MM.1S (cell line): ENCODE data around the gene ECPAS.

Source experiments
- DNase-seq: peaks from one replicate; pipeline ENCODE4 v3.0.0-alpha.2; 2015
- H2AFZ ChIP-seq: fragments of 300-600 bp; sonication (generic); 2 replicates; pipeline ENCODE4 v1.6.0; 2016; ENCODE audit warnings: antibody characterized with exemption, low read length
- H3F3A ChIP-seq: fragments of 300-600 bp; sonication (generic); 2 replicates; pipeline ENCODE4 v1.6.1; 2016; ENCODE audit warnings: mild to moderate bottlenecking, antibody characterized with exemption, low read length, moderate library complexity, mixed read lengths; ENCODE audit not compliant: insufficient read depth
- H3K27ac ChIP-seq: fragments of 300-600 bp; sonication (generic); 2 replicates; pipeline ENCODE4 v1.5.1; 2016; ENCODE audit warnings: mild to moderate bottlenecking, low read length
- H3K27me3 ChIP-seq: fragments of 300-600 bp; sonication (generic); replicated peaks from 2 replicates; pipeline ENCODE4 v1.6.0; 2016; ENCODE audit warnings: low read length; ENCODE audit not compliant: insufficient read depth
- H3K36me3 ChIP-seq: fragments of 300-600 bp; sonication (generic); replicated peaks from 2 replicates; pipeline ENCODE4 v1.6.1; 2016; ENCODE audit warnings: mild to moderate bottlenecking, low read length, mixed read lengths; ENCODE audit not compliant: insufficient read depth
- H3K4me1 ChIP-seq: fragments of 300-600 bp; sonication (generic); 2 replicates; pipeline ENCODE4 v1.6.1; 2016; ENCODE audit warnings: low read length, mixed read lengths
- H3K4me2 ChIP-seq: fragments of 300-600 bp; sonication (generic); 2 replicates; pipeline ENCODE4 v1.6.0; 2016; ENCODE audit warnings: low read depth, low read length
- H3K4me3 ChIP-seq: fragments of 300-600 bp; sonication (generic); 2 replicates; pipeline ENCODE4 v1.5.1; 2016; ENCODE audit warnings: low read length, mixed read lengths
- H3K79me2 ChIP-seq: fragments of 300-600 bp; sonication (generic); 2 replicates; pipeline ENCODE4 v1.6.1; 2016; ENCODE audit warnings: mixed run types, low read length, mixed read lengths
- H3K9ac ChIP-seq: fragments of 300-600 bp; sonication (generic); 2 replicates; pipeline ENCODE4 v1.6.1; 2016; ENCODE audit warnings: low read length, mixed read lengths
- H3K9me2 ChIP-seq: fragments of 300-600 bp; sonication (generic); replicated peaks from 2 replicates; pipeline ENCODE4 v1.6.1; 2016; ENCODE audit warnings: mild to moderate bottlenecking, low read length, mixed read lengths; ENCODE audit not compliant: insufficient read depth
- H3K9me3 ChIP-seq: fragments of 300-600 bp; sonication (generic); replicated peaks from 2 replicates; pipeline ENCODE4 v1.6.1; 2016; ENCODE audit warnings: mild to moderate bottlenecking, low read length, mixed read lengths; ENCODE audit not compliant: insufficient read depth
- H4K20me1 ChIP-seq: fragments of 300-600 bp; sonication (generic); 2 replicates; pipeline ENCODE4 v1.6.1; 2016; ENCODE audit warnings: mild to moderate bottlenecking, low read length, moderate library complexity, mixed read lengths; ENCODE audit not compliant: insufficient read depth
- EZH2 ChIP-seq: fragments of 300-600 bp; sonication (generic); optimal IDR thresholded peaks from 2 replicates; pipeline ENCODE3; 2017; ENCODE audit warnings: low read depth, mild to moderate bottlenecking, antibody characterized with exemption, low read length, mixed read lengths
- EZH2phosphoT487 ChIP-seq: fragments of 300-600 bp; sonication (generic); IDR thresholded peaks from 2 replicates; pipeline ENCODE4 v1.6.1; 2018; ENCODE audit warnings: antibody characterized with exemption, low read length
- TF ChIP-seq, protein P1 (sequence below): fragments of 300-600 bp; sonication (generic); IDR thresholded peaks from 2 replicates; pipeline ENCODE4 v1.5.1; 2016; ENCODE audit warnings: antibody characterized with exemption, low read length, mixed read lengths

The ECPAS gene

GRCh38 chr9:111413996-111414395 is 70.2 kb downstream of the ECPAS start:
- Histone ChIP-seq H3K4me1 (peaks cover 33% of the 10 kb centered on the region), H2AFZ (no peak overlapping the region), H3K4me2 (peak overlapping the region; percentile 58), H4K20me1 (no peaks in the 10 kb centered on the region), H3F3A (peaks cover 28% of the 10 kb centered on the region), H3K9me3 (no peaks in the 10 kb centered on the region), H3K9me2 (no peaks in the 10 kb centered on the region), H3K4me3 (peak overlapping the region; percentile 16), H3K27me3 (no peaks in the 10 kb centered on the region), H3K36me3 (peaks cover 45% of the 10 kb centered on the region), H3K9ac (peak overlapping the region; percentile 27; the same call in 1 of the 2 replicates), H3K79me2 (peaks cover 64% of the 10 kb centered on the region), H3K27ac (peak overlapping the region; percentile 91)
- TF ChIP-seq, protein P1, sequence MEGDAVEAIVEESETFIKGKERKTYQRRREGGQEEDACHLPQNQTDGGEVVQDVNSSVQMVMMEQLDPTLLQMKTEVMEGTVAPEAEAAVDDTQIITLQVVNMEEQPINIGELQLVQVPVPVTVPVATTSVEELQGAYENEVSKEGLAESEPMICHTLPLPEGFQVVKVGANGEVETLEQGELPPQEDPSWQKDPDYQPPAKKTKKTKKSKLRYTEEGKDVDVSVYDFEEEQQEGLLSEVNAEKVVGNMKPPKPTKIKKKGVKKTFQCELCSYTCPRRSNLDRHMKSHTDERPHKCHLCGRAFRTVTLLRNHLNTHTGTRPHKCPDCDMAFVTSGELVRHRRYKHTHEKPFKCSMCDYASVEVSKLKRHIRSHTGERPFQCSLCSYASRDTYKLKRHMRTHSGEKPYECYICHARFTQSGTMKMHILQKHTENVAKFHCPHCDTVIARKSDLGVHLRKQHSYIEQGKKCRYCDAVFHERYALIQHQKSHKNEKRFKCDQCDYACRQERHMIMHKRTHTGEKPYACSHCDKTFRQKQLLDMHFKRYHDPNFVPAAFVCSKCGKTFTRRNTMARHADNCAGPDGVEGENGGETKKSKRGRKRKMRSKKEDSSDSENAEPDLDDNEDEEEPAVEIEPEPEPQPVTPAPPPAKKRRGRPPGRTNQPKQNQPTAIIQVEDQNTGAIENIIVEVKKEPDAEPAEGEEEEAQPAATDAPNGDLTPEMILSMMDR: no peak
- TF ChIP-seq EZH2: no peak
- peak; percentile 71 for DNase-seq

DNA sequence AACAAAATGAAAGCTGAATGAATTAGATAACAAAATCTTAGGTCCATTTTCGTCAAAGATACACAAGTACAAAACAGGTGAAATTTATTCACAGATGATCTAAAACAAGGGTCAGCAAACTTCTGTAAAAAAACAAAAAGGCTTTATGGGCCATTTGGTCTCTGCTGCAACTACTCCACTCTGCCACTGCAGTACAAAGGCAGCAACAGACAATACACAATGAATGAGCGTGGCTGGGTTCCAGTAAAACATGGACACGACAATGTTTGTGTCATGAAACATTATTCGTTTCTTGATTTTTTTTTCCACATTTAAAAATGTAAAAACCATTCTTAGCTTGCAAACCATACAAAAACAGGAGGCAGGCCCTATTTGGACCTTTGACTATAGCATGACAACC is 71.9 kb downstream of the ECPAS start:
- Histone ChIP-seq H3F3A (peaks cover 28% of the 10 kb centered on the region), H3K9me3 (no peaks in the 10 kb centered on the region), H3K27me3 (no peaks in the 10 kb centered on the region), H3K27ac (no peak overlapping the region), H3K4me1 (peaks cover 33% of the 10 kb centered on the region), H3K9me2 (no peaks in the 10 kb centered on the region), H3K36me3 (peaks cover 35% of the 10 kb centered on the region), H3K79me2 (peaks cover 61% of the 10 kb centered on the region), H3K9ac (no peak overlapping the region), H4K20me1 (no peaks in the 10 kb centered on the region), H2AFZ (no peak overlapping the region), H3K4me3 (no peak overlapping the region), H3K4me2 (no peak overlapping the region)
- no peak for TF ChIP-seq EZH2
- no peak for TF ChIP-seq EZH2phosphoT487
- TF ChIP-seq, protein P1: no peak
- DNase-seq: no peak

GRCh38 chr9:111411266-111411665 is 72.9 kb downstream of the ECPAS start:
- H2AFZ ChIP-seq: no peak overlapping the region
- peaks cover 57% of the 10 kb centered on the region for H3K79me2 ChIP-seq
- H3F3A ChIP-seq: peaks cover 28% of the 10 kb centered on the region
- H3K27ac ChIP-seq: no peak overlapping the region
- H3K9me2 ChIP-seq: no peaks in the 10 kb centered on the region
- TF ChIP-seq EZH2phosphoT487: no peak
- TF ChIP-seq EZH2: no peak
- TF ChIP-seq, protein P1: no peak
- H3K4me1 ChIP-seq: peaks cover 33% of the 10 kb centered on the region
- no peak overlapping the region for H3K4me3 ChIP-seq
- H3K4me2 ChIP-seq: no peak overlapping the region
- no peaks in the 10 kb centered on the region for H4K20me1 ChIP-seq
- H3K27me3 ChIP-seq: no peaks in the 10 kb centered on the region
- no peak for DNase-seq
- no peaks in the 10 kb centered on the region for H3K9me3 ChIP-seq
- H3K36me3 ChIP-seq: peaks cover 28% of the 10 kb centered on the region
- no peak overlapping the region for H3K9ac ChIP-seq
